GM18867 (cell line): ENCODE data around the gene WDR37.

ENCODE experiments used
- ATAC-seq: cut with Tn5 transposase; IDR thresholded peaks from one replicate; pipeline ENCODE4 v1.9.1; 2021; ENCODE audit warnings: mild to moderate bottlenecking, moderate library complexity; ENCODE audit not compliant: unreplicated experiment

Gene WDR37

DNA sequence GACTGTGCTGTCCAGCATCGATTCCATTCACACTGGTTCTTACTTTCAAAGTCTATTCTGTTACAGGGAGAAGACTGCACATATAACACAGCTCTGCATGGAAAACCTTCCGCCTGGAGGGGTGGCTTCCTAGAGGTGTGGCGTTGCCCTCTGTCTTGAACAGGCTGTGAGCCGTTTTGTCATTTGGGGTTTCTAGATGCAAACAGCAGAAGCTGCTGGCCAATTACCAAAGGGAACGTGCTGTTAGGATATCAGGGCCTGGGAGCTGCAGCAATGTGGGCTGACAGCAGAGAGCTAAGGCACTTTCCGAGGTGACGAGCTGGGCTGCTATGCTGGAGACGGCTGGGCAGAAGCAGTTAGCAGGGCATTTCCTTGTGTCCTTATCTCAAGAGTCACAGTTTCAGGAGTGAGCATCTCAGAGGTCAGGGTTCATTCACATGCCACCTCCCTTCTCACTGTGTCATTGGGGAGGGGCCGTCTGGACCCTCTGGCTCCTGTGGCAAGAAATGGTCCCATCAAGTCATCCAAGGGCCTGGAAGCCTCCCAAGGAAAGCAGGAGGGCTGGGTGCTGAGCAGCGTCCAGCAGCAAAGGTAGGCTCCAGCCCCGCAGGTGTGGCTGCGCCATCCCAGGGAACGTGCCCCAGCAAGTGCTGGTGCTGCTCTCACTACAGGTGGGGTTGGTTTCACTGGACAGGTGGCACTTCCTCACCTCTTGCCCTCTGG is 106.5 kb downstream of the WDR37 start:
- no peak for ATAC-seq

GRCh38 chr10:1163204-1163660 is 107.0 kb downstream of the WDR37 start:
- ATAC-seq: no peak

- no peak for ATAC-seq
Observed at GRCh38 chr10:1163831-1164230, 107.6 kb downstream of the WDR37 start.

- no peak for ATAC-seq
Observed at GRCh38 chr10:1166101-1166827, 110.1 kb downstream of the WDR37 start.

DNA sequence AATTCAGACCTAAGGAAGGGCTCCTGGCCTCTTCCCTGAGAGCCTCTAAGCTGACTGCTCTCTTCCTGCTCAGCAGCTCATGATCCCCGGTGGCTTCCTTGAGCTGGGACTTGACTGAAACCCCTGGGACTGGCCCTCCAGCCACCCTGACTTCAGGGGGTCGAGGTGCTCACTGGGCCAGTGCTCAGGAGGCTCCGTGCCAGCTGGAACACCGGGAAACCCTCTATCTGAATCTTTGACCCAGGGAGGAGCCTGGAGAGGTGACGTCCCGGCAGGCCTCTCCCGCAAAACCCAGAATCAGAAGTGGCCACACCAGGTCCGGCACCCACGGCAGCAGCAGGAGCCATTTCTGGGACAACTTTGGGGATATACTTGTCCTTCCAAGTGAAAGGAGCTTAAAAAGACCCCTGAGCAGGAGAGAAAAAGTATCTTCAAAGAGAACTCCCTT is 110.7 kb downstream of the WDR37 start:
- ATAC-seq: no peak

- ATAC-seq: no peak
Observed at GRCh38 chr10:1168763-1169162, 112.6 kb downstream of the WDR37 start.

GRCh38 chr10:1169186-1169885 is 113.2 kb downstream of the WDR37 start:
- ATAC-seq: no peak

- no peak for ATAC-seq
Observed at GRCh38 chr10:1169981-1170866, 114.0 kb downstream of the WDR37 start.

GRCh38 chr10:1170867-1171180 is 114.6 kb downstream of the WDR37 start:
- ATAC-seq: no peak

DNA sequence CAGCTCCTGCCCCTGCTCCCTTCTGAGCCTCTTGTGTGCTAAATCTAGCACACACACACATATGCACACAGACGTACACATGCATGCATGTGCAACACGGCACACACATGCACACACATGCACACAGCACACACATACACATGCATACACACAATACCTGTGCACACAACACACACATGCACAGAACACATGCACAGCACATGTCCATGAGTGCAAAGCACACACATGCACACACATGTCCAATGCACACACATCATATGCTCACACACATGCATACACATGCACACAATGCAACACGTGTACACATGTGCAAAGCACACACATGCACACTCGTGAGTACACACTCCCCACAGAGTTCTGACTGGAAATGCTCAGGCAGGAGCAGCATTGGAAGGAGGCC is 115.0 kb downstream of the WDR37 start:
- ATAC-seq: no peak

GRCh38 chr10:1171586-1171985 is 115.4 kb downstream of the WDR37 start:
- no peak for ATAC-seq

DNA sequence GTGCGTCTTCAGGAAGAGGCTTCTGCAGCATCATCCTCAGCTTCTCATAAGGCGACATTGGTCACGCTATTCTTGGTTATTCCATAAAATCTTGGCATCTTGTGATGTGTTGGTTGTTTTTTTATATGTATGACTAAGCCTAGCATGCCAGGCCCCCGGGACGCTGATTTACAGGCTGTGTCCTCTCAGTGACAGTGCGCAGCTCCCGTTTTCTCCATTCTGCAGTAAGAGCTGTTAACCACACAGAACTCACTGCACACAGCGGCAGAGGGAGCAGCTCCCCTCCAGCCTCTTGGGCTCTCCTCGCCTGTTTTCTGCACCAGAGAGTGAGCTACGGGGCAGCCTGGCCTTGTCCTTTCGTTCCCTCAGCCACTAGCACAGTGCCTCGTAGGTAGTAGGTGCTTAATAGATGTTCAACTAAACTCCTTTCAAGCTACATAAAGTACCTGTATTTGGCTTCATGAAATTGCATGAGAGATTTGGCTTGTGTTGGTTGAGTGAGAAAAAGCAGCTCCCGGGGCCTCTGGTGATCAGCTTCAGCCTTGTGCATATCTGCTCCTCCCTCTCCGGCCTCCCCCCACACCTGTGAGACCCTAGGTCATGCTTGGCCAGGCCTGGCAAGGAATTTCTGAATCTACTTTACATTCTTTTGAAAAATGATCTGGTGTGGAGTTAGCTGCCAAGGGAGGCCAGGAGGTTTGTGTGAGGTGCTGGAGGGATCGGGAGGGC is 116.2 kb downstream of the WDR37 start:
- no peak for ATAC-seq

- ATAC-seq: no peak
Observed at GRCh38 chr10:1173091-1173490, 116.9 kb downstream of the WDR37 start.

DNA sequence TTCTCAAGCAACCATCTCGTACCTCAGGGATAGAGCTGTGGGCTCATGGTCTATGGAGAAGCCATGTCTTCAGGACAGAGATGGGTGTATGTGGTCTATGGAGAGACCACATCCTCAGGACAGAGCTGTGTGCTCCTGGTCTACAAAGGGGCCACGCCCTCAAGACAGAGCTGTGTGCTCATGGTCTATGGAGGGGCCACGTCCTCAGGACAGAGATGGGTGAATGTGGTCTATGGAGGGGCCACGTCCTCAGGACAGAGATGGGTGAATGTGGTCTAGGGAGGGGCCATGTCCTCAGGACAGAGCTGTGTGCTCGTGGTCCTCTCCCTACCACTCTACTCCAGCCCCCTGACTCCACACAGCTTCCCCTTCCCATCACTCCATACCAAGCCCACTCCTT is 117.8 kb downstream of the WDR37 start:
- ATAC-seq: no peak

GRCh38 chr10:1175956-1176565 is 119.9 kb downstream of the WDR37 start:
- no peak for ATAC-seq

DNA sequence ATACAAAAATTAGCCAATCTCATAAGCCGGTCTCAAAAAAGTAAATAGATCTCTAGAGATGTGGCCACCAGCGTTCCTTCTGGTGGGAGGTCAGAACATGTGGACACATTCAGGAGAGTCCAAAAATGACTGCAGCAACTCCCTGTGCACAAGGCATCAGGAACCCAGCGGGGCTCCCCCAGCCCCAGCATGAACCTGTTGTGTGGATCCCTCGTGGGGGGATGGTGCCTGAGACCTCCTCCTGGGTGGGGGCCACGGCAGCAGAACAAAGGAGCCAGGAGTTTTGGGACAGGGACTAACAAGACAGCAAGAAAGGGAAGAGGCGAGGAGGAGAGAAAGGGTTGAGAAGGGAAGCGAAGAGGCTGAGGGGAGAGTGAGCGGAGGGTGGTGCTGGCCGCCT is 121.8 kb downstream of the WDR37 start:
- ATAC-seq: no peak

GRCh38 chr10:1178506-1178905 is 122.3 kb downstream of the WDR37 start:
- no peak for ATAC-seq

- no peak for ATAC-seq
Observed at GRCh38 chr10:1179346-1180070, 123.3 kb downstream of the WDR37 start.

- no peak for ATAC-seq
Observed at GRCh38 chr10:1180071-1180730, 124.0 kb downstream of the WDR37 start.
